Left forelimb (tissue), 1 donor: ENCODE measurements around the gene KIF26B.

Experiments used
- DNase-seq: peaks from one replicate; pipeline ENCODE4 v3.0.0-alpha.2; 2018; ENCODE audit warnings: low spot score

Gene KIF26B

GRCh38 chr1:245571815-245572294 is 417.1 kb downstream of the KIF26B start:
- no peak for DNase-seq

DNA sequence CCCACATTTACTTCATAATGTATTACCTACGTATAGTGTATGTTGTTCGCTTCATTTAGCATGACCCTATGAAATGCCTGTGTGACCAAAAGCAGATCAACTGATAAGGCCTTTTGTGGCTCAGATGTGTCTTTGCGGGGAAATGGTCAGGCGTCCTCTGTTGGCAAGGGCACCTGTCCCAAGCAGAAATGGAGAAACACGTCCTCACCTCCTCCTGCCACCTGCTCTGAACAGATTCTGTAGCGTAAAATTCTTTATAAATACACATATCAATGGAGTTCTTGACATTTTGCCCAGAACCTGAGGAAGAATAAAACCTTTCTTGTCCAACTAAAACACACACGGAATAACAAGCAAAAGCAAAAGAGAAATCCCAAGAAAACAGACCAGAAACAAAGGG is 417.9 kb downstream of the KIF26B start:
- DNase-seq = no peak

- no peak for DNase-seq
Observed at GRCh38 chr1:245575710-245576109, 420.9 kb downstream of the KIF26B start.

DNA sequence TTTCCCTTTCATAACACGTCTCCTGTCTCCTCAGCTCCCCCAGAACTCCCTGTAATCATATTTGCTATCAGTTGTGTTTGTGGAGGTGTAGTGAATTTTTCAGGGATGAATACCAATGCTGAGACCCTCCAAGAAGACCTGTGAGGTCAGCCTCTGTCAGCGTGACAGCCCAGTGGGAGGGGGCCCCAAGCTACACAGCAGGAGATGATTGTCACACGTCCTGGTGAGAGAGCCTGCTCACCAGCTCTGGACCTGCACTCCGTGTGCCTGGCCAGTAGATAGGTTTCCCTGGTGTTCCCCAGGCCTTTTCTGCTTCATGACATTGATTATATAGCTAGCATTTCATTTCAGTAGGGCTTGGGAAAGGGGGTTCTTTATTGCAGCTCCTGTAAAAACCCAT is 421.5 kb downstream of the KIF26B start:
- no peak for DNase-seq

GRCh38 chr1:245577191-245578157 is 422.7 kb downstream of the KIF26B start:
- DNase-seq = no peak

DNA sequence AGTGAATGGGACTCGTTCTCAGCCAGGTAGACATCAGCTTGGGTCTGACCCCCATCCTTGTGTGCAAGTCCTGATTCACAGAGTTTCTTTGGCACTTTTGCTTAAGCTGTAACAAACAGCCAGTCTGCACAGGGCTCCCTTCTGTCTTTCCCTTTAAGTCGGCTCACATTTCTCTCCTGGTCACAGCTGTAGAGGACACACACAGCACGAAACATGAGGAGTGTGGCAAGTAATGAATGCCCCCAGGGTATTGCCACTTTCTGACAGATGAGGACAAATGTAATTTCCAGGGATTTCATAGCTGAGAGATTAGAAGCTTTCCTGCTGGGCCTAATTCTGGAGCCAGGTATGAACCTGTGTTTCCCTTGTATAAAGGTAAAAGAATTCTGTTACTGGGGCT is 423.5 kb downstream of the KIF26B start:
- DNase-seq = no peak

- DNase-seq = no peak
Observed at GRCh38 chr1:245578771-245579170, 424.0 kb downstream of the KIF26B start.

- DNase-seq = no peak
Observed at GRCh38 chr1:245579881-245580280, 425.1 kb downstream of the KIF26B start.

DNA sequence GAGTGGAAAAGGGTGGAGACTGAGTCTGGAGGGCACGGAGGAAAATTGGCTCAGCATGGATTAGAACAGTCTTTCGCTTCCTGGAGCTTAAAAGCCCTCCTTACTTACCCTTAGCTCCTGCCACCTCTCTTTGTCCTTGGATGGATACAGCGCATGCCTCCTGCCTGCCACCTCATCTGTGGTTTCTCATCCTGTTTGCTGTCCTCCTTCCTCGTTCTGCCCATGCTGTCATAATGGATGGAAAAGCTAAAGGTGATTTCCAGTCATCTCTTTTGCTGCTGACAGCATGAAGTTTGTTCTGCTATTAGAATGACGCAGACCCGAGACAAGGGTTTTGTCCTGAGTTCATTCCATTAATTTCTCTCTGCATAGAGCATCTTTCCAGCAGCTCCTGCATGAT is 425.9 kb downstream of the KIF26B start:
- no peak for DNase-seq

DNA sequence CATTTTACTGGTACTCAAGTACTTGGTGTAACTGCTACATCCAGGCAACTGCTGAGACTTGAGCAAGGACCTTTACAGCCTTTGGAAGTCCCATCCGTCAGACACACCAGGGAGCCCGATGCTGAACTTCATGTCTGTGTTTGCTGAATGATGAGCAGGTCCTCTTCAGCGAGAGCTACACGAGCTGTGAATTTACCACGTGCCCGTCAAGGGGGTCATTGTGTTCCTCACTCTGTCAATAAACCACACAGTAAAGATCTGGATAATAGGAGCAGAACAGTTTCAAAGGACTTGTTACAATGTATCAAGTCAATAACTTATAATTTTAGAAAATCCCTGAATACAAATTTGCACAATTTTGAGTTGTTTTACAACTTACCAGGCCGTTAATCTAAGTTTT is 427.2 kb downstream of the KIF26B start:
- DNase-seq = no peak

GRCh38 chr1:245583081-245583480 is 428.3 kb downstream of the KIF26B start:
- DNase-seq = no peak

- DNase-seq = no peak
Observed at GRCh38 chr1:245583575-245584330, 429.0 kb downstream of the KIF26B start.

GRCh38 chr1:245585252-245585959 is 430.6 kb downstream of the KIF26B start:
- DNase-seq = peak; percentile 23

DNA sequence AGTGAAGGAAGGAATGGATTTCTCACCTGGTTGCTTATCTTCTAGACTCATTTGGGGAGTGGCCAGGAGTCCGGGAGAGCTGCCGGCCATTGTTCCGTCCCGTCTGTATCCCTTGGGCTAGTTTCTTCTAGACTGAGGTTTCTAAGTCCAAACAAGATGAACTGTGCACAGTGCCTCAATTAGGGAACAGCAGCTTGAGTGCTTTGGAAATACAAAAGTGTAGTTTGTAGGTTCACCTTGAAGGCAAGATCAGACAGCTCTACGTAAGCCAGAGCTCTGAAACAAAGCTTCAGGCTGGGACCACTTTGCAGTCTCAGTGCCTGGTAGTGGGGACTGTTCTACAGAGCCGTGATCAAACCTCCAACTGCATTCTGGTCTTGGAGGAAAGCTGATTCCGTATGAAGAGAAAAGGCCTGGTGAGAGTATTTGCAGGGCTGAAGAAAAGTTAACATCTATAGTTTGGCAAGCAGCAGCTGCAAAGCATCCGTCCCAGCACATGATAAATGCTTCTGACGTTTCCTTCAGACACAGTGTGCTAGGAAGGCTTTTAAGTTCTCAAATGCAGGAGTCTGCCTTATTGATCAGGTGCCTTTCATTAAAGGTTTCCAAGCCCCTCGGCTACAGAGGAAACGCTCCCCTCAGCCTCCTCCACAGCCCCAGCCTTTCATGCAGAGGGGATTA is 432.8 kb downstream of the KIF26B start:
- peak; percentile 36 for DNase-seq

DNA sequence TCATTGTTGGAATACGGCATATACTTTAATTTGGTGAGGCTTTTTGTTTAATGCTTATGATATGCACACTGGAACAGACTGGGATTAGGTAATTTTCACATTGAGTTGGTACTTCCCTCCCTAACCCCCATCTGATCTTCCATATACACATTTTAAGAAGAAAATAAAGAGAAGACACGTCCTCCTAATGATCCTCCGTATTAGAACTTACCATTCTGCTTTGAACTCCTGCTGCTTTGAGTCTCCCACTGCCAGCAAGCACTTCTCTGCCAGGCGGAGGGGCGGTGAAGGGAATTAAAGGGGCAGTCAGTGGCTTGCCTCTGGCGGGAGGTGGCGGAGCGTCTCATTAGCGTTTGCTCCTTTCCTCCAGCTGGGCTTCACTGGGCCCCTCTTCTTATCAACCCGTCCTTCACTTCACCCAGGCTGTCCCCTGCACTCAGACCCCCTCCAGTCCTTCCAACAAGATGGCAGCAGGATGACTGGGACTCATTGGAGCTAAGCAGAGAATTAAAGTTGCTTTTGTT is 433.4 kb downstream of the KIF26B start:
- DNase-seq = peak; percentile 1

DNA sequence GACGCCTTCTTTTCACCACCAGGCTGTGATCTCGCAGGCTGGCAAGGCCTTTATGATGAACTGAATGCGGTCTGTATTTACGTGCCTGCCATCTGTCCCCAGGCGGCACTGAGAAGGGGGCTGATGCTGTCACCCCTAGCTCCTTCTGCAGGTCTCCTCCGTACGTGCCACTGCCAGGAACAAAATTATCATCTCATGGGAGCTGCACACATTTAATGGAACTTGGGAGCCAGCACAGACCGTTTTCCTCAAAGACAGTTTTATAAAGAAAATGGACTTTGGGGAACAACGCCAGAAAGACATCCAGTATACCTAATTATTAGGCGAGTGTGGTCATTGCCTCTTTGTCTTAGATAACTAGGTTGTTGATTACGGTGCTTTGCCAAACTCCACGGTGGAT is 434.5 kb downstream of the KIF26B start:
- peak; percentile 28 for DNase-seq

- peak; percentile 51 for DNase-seq
Observed at GRCh38 chr1:245589906-245590305, 435.1 kb downstream of the KIF26B start.

DNA sequence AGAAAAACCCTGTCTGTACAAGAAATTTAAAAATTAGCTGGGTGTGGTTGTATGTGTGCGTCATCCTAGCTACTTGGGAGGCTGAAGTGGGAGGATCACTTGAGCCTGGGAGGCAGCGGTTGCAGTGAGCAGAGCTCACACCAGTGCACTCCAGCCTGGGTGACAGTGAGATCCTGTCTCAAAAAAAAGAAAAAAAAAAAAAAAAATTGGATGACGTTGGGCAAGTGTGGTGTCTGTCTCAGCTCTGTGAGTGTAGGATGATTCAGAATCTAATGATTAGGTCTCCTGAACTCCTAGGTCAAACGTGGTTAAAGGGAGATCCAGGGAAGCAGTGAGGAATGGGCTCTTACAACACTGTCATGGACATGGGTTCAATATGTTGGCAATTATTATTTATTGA is 435.9 kb downstream of the KIF26B start:
- no peak for DNase-seq

DNA sequence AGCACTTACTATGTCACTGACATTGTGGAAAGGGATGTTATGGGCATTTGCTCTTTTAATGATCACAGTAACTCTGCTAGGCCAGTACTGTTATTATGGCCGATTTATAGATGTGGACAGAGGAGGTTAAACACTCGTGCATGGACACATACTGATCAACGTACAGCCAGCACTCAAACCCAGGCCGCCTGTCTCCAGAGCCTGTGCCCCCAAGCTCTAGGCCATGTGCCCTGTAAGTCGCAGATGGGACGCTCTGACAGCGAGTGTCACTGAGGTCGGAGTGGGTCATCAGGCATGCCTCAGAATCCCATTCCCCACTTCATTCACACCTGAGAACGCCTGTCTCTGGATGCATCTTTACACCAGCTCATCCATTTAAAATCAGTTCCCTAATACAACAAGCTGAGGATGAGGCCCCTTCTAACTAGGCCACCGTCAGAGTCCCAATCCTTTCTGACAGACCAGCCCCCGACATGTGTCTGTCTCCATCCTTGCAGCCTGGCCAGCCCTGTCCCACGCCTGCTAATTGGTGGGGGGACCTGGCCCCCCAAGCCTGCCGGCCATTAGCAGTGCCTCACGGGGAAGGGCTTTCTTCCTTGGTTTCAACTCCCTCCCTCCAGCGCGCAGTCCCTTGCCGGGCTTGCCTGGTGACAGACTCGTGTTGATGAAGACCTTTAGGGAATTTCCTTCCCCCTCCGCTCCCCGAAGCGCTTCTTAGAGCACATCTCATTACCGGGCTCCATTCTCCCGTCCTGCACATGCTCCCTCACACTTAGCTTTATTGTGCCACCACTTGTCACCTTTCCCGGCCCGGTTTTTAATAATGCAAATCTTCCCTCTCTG is 436.8 kb downstream of the KIF26B start:
- peak; percentile 33 for DNase-seq

GRCh38 chr1:245592189-245592460 is 437.3 kb downstream of the KIF26B start:
- peak; percentile 42 for DNase-seq
